Mucosa of descending colon (tissue), 3 donors: ENCODE measurements around the gene COL4A6. TPM values are rescaled to one million over a fixed set of nuclear protein-coding genes. Genes with fewer than 3 reads are reported as not detected.
A peak's percentile ranks its signal among the peaks of the same experiment; 100 is the strongest.

Experiments used
- ATAC-seq: fragments of 200-7000 bp; cut with Tn5 transposase; one replicate; pipeline ENCODE4 v1.9.1; 2020; ENCODE audit warnings: mild to moderate bottlenecking, moderate library complexity
- DNase-seq, 3 donors: peaks; one replicate each; pipeline ENCODE4 v3.0.0-alpha.2; 2020
- H3K36me3 ChIP-seq: fragments of 200-600 bp; one replicate; pipeline ENCODE4 v1.8.0; 2021; ENCODE audit warnings: low read depth, mild to moderate bottlenecking
- H3K4me1 ChIP-seq: fragments of 200-600 bp; one replicate; pipeline ENCODE4 v1.8.0; 2021; ENCODE audit warnings: low read depth, mild to moderate bottlenecking
- H3K4me3 ChIP-seq: fragments of 200-600 bp; one replicate; pipeline ENCODE4 v1.8.0; 2021; ENCODE audit warnings: mild to moderate bottlenecking
- H3K9me3 ChIP-seq: fragments of 200-600 bp; one replicate; pipeline ENCODE4 v1.8.0; 2021; ENCODE audit warnings: mild to moderate bottlenecking
- intact Hi-C, 2 donors: fragments of 100-400 bp; cut with DNase I in 1 of 2; cut with micrococcal nuclease in 1 of 2; formaldehyde crosslinking; loops; one replicate each; pipeline versions ENCODE4 v1.11.0 to v1.11.1; 2022; cut with DNase I, micrococcal nuclease
- total RNA-seq, 3 donors: library from RNA; stranded (reverse); fragmentation: NEBNext Ultra II Directional in 2 of 3; extraction: Animal tissue kit (Norgen Biotek cat#: 25700) in 2 of 3; gene quantifications; one replicate each; pipeline versions ENCODE4 v1.2.1 to v1.2.4, GENCODE V29; 2021 to 2023
- TF ChIP-seq, protein P1 (sequence below): fragments of 200-600 bp; IDR thresholded peaks from one replicate; pipeline ENCODE4 v1.8.0; 2022; ENCODE audit warnings: antibody characterized with exemption, mild to moderate bottlenecking
- donor health status: DM: no; HTN: no; CAD: no; lungs with moderate emphysema.
- donor health status: DM: no; HTN: no; CAD: no.
- donor health status: DM: no; HTN: yes; CAD: no.

Gene COL4A6
- total RNA-seq, 3 donors from 2014 or later, result 0.35 to 0.81 (median 0.77) TPM

- DNase-seq, result no peak
- TF ChIP-seq, protein P1, sequence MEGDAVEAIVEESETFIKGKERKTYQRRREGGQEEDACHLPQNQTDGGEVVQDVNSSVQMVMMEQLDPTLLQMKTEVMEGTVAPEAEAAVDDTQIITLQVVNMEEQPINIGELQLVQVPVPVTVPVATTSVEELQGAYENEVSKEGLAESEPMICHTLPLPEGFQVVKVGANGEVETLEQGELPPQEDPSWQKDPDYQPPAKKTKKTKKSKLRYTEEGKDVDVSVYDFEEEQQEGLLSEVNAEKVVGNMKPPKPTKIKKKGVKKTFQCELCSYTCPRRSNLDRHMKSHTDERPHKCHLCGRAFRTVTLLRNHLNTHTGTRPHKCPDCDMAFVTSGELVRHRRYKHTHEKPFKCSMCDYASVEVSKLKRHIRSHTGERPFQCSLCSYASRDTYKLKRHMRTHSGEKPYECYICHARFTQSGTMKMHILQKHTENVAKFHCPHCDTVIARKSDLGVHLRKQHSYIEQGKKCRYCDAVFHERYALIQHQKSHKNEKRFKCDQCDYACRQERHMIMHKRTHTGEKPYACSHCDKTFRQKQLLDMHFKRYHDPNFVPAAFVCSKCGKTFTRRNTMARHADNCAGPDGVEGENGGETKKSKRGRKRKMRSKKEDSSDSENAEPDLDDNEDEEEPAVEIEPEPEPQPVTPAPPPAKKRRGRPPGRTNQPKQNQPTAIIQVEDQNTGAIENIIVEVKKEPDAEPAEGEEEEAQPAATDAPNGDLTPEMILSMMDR, result no peak
- intact Hi-C loops, result no loop called here
Observed at GRCh38 chrX:108148524-108148923, 289.7 kb downstream of the COL4A6 start.

GRCh38 chrX:108138814-108139702, 299.2 kb downstream of the COL4A6 start:
- TF ChIP-seq, protein P1, result no peak
- ATAC-seq (peak; percentile 23), DNase-seq (no peak)
- intact Hi-C loops, result no loop called here
- H3K9me3 ChIP-seq, result no peaks in the 10 kb centered on the region
- H3K4me1 ChIP-seq, result no peaks in the 10 kb centered on the region
- H3K4me3 ChIP-seq, result no peak overlapping the region
- H3K36me3 ChIP-seq, result no peaks in the 10 kb centered on the region

More at GRCh38 chrX:108148524-108148923, 289.7 kb downstream of the COL4A6 start:
- H3K9me3 ChIP-seq, result no peaks in the 10 kb centered on the region
- ATAC-seq, result no peak
- no peaks in the 10 kb centered on the region for H3K36me3 ChIP-seq
- no peaks in the 10 kb centered on the region for H3K4me1 ChIP-seq
- H3K4me3 ChIP-seq, result no peak overlapping the region

- no peaks in the 10 kb centered on the region for H3K36me3 ChIP-seq
- ATAC-seq (no peak), DNase-seq (no peak)
- no peaks in the 10 kb centered on the region for H3K4me1 ChIP-seq
- no peak overlapping the region for H3K4me3 ChIP-seq
- intact Hi-C loops, result no loop called here
- TF ChIP-seq, protein P1, result no peak
- no peaks in the 10 kb centered on the region for H3K9me3 ChIP-seq
Observed at GRCh38 chrX:108134724-108135123, 303.5 kb downstream of the COL4A6 start.

DNA sequence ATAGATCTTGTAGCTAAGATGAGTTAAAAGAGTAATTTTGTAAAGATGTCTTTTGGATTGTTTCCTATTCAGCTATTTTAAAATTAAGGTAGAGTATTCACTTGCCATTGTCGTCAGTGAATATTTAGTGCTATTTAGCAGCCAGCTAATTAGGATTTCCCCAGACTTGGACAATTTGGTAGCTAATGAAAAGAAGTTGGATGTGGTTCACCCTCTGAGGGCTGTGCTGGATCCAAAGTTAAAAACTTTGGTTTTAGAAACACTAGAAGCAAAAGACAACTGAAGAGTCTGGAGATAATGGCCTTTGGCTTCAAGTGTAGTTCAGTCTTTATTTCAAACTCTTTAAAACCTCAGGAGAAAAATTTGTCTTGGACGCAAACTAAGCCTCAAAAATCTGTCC, 305.3 kb downstream of the COL4A6 start:
- intact Hi-C loops, result no loop called here
- no peaks in the 10 kb centered on the region for H3K4me1 ChIP-seq
- ATAC-seq (no peak), DNase-seq (no peak)
- no peak overlapping the region for H3K4me3 ChIP-seq
- TF ChIP-seq, protein P1, result no peak
- H3K9me3 ChIP-seq, result no peaks in the 10 kb centered on the region
- H3K36me3 ChIP-seq, result no peaks in the 10 kb centered on the region

DNA sequence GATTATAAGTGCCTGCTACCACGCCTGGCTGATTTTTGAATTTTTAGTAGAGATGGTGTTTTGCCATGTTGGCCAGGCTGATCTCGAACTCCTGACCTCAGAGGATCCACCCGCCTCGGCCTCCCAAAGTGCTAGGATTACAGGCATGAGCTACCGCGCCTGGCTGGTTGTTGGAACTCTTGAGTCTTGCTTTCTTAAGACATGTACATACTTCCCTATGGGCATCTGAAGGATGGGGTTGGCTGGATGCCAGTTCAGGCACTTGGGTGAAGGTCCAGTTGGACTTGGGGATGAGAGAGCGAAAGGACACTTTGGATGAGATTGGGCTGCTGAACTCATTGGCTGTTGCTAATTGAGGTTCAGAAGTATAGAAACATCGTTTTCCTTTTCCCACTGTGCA, 306.2 kb downstream of the COL4A6 start:
- Histone ChIP-seq H3K36me3 (no peaks in the 10 kb centered on the region), H3K9me3 (no peaks in the 10 kb centered on the region), H3K4me3 (no peak overlapping the region), H3K4me1 (no peaks in the 10 kb centered on the region)
- TF ChIP-seq, protein P1, result no peak
- ATAC-seq (no peak), DNase-seq (no peak)
- intact Hi-C loops, result no loop called here
